ENCODE measurements around the gene FOXN1.
"Not testable (repeated sequence)": the region's sequence is repeated elsewhere in the genome, so short reads cannot be mapped to it uniquely, and the experiment has no call there.

The FOXN1 gene

GRCh38 chr17:28505986-28506665, at the start of gene FOXN1:
TSS of gene FOXN1 (plus strand) at chr17:28506348. CDS start at chr17:28523970, 17,622 bp downstream.
- DNase-seq, result no peak

GRCh38 chr17:28457890-28458289, 48.3 kb upstream of the FOXN1 start:
- no peak for DNase-seq

- not testable (repeated sequence) for DNase-seq
These were observed 47.3 kb upstream of the FOXN1 start for GRCh38 chr17:28458881-28459280.

GRCh38 chr17:28460901-28461300, 45.2 kb upstream of the FOXN1 start:
- DNase-seq, result no peak

- no peak for DNase-seq
These were observed 40.1 kb upstream of the FOXN1 start for GRCh38 chr17:28466001-28466400.

- DNase-seq, result no peak
These were observed 39.6 kb upstream of the FOXN1 start for GRCh38 chr17:28466521-28467048.

- DNase-seq, result no peak
These were observed 38.6 kb upstream of the FOXN1 start for GRCh38 chr17:28467456-28468025.

- not testable (repeated sequence) for DNase-seq
These were observed 38.0 kb upstream of the FOXN1 start for GRCh38 chr17:28468033-28468735.

GRCh38 chr17:28468781-28469180, 37.4 kb upstream of the FOXN1 start:
- no peak for DNase-seq

GRCh38 chr17:28469376-28469775, 36.8 kb upstream of the FOXN1 start:
- DNase-seq, result no peak

GRCh38 chr17:28470266-28470913, 35.8 kb upstream of the FOXN1 start:
- DNase-seq, result no peak

GRCh38 chr17:28470914-28471366, 35.2 kb upstream of the FOXN1 start:
- no peak for DNase-seq

- DNase-seq, result no peak
These were observed 34.4 kb upstream of the FOXN1 start for GRCh38 chr17:28471531-28472342.

- no peak for DNase-seq
These were observed 33.2 kb upstream of the FOXN1 start for GRCh38 chr17:28472871-28473497.

- no peak for DNase-seq
These were observed 32.6 kb upstream of the FOXN1 start, which contains the start of gene SLC13A2 for GRCh38 chr17:28473542-28473941. TSS of gene SLC13A2 (plus strand) at chr17:28473644. CDS start at chr17:28473713, 69 bp downstream.

- DNase-seq, result no peak
These were observed 32.0 kb upstream of the FOXN1 start for GRCh38 chr17:28474111-28474531.

GRCh38 chr17:28475151-28475900, 30.8 kb upstream of the FOXN1 start:
- DNase-seq, result no peak

- no peak for DNase-seq
These were observed 29.9 kb upstream of the FOXN1 start for GRCh38 chr17:28476076-28476865.

- no peak for DNase-seq
These were observed 28.2 kb upstream of the FOXN1 start for GRCh38 chr17:28477928-28478327.

Measured in stimulated activated naive CD4-positive, alpha-beta T cell treated with Interleukin-2 at 50 U/mL for 16 hours (primary cell).